ENCODE results near the gene SKAP2.

DNA sequence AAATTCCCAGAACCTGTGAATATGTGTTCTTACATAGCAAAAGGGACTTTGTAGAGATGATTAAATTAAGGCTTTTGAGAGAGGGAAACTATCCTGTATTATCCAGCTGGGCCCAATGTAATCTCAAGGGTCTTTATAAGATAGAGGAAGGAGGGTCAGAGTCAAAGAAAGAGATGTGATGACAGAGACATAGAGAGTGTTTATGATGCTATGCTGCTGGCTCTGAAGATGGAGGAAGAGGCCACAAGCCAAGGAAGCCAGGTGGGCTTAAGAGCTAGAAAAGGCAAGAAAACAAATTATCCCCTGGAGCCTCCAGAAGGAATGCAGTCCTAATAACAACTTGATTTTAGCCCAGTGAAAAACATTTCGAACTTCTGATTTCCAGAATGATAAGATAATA is 15.3 kb upstream of the SKAP2 start:
- TF ChIP-seq CEBPB (IDR thresholded peaks at IDR 0.05; ENCODE audit: low read depth, low read length) (no peak), NFE2L2 (IDR thresholded peaks at IDR 0.05; ENCODE audit: low read depth, low read length) (no peak), CTCF (conservative IDR thresholded peaks at IDR 0.05; ENCODE audit: low read depth, low read length) (no peak)
- TF ChIP-seq, protein P1, sequence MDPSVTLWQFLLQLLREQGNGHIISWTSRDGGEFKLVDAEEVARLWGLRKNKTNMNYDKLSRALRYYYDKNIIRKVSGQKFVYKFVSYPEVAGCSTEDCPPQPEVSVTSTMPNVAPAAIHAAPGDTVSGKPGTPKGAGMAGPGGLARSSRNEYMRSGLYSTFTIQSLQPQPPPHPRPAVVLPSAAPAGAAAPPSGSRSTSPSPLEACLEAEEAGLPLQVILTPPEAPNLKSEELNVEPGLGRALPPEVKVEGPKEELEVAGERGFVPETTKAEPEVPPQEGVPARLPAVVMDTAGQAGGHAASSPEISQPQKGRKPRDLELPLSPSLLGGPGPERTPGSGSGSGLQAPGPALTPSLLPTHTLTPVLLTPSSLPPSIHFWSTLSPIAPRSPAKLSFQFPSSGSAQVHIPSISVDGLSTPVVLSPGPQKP (IDR thresholded peaks at IDR 0.05; ENCODE audit: borderline replicate concordance, low read depth, low read length): no peak
